ENCODE measurements around the gene HEG1.

The HEG1 gene

DNA sequence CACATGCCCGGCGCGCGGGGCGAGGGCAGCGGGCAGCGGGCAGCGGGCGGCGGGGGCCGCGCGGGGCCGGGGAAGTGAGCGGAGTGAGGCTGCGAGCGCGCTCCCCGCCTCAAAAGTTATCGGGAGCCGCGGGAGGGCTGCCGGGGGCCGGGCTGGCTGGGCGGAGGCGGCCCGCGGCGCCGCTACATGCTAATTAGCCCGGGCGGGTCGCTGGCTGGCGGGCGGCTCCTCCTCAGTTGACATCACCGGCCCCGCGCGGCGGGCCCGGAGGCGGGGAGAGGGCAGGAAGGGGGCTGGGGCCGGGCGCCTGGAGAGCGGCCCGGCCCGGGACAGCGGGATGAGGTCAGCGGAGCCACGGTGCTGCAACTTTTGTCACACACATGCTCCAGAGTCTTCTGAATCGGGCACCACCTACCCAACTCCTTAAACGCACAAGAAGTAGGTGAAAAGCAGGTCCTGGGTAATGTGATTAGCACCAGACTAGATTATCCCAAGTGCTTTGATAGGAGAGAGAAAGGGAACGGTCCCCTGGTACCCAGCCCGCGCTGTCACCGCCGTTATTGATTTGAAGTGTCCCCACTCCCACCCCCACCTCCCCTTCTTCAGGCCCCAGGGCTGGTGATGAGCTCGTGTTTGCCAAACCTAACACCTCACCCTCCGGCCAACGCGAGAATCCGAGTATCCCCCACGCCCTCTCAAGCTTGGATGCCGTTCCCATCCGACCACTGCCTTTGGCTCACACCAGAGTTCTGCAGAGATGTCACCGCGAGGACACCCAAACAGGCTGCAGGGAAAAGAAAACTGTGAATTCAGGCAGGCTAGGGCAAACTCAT lies at the start of gene HEG1:
Gene HEG1, minus strand, starts transcription at position 85 of the 833 bp plus-strand sequence. CDS start 107 bp downstream, outside the sequence.
- TF ChIP-seq CTCF (conservative IDR thresholded peaks at IDR 0.05; ENCODE audit: low read length) = no peak
- DNase-seq (ENCODE audit: low read depth) = peak; percentile 91
- peak within 1 kb of the TSS; percentile 74 for H3K4me3 ChIP-seq (ENCODE audit: low read length)

DNA sequence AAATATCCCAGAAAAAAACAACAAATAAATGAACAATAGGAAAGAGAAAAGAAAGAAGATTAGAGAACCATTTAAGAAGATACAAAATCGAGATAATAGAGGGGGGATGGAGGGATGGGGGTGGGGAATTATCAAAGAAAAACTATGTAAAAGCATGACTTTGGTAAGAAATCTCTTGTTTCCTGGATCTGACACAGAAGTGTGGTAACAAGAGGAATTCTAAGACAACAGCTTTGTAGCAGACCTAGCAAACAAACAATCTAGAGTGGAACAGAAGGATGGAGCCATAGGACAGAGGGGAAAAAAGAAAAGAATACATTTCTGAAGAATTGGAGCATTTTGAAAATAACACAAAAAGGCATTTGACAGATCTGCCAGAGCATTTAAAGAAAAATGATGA lies 49.3 kb upstream of the HEG1 start:
- DNase-seq (ENCODE audit: low read depth) = no peak
- no peak for TF ChIP-seq CTCF (conservative IDR thresholded peaks at IDR 0.05; ENCODE audit: low read length)
- no peak overlapping the region for H3K4me3 ChIP-seq (ENCODE audit: low read length)

DNA sequence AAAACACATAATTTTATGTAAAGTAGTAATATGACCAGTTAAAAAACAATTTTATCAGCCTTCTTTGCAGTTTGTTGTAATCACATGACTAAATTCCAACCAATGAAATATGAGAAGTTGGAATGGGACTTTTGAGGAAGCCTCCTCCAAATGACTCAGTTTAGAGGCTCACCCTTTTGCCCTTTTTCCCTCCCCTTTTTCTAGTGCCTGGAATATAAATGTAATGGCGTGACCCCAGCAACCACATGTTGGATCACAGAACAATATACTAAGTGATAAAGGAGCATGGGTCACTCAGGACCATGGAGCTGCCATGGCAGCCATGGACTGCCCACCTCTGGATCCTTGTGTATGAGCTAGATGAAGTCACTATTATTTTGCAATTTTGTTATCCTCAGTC lies 48.8 kb upstream of the HEG1 start:
- TF ChIP-seq CTCF (conservative IDR thresholded peaks at IDR 0.05; ENCODE audit: low read length) = no peak
- no peak for DNase-seq (ENCODE audit: low read depth)
- no peak overlapping the region for H3K4me3 ChIP-seq (ENCODE audit: low read length)

DNA sequence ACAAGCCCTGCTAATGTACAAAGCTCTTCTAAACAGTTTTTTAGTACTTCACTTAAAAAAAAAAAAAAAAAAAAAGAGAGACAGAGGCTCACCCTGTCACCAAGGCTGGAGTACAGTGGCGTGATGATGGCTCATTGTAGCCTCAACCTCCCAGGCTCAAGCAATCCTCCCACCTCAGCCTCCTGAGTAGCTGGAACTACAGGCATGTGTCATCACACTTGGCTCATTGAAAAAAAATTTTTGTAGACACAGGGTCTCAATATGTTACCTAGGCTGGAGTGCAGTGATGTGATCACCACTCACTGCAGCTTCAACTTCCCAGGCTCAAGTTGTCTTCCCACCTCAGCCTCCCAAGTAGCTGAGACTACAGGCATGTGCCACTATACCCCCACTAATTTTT lies 47.6 kb upstream of the HEG1 start:
- DNase-seq (ENCODE audit: low read depth) = no peak
- H3K4me3 ChIP-seq (ENCODE audit: low read length) = no peak overlapping the region
- no peak for TF ChIP-seq CTCF (conservative IDR thresholded peaks at IDR 0.05; ENCODE audit: low read length)

GRCh38 chr3:125102470-125102869 lies 46.7 kb upstream of the HEG1 start:
- H3K4me3 ChIP-seq (ENCODE audit: low read length) = no peak overlapping the region
- no peak for TF ChIP-seq CTCF (conservative IDR thresholded peaks at IDR 0.05; ENCODE audit: low read length)
- no peak for DNase-seq (ENCODE audit: low read depth)

DNA sequence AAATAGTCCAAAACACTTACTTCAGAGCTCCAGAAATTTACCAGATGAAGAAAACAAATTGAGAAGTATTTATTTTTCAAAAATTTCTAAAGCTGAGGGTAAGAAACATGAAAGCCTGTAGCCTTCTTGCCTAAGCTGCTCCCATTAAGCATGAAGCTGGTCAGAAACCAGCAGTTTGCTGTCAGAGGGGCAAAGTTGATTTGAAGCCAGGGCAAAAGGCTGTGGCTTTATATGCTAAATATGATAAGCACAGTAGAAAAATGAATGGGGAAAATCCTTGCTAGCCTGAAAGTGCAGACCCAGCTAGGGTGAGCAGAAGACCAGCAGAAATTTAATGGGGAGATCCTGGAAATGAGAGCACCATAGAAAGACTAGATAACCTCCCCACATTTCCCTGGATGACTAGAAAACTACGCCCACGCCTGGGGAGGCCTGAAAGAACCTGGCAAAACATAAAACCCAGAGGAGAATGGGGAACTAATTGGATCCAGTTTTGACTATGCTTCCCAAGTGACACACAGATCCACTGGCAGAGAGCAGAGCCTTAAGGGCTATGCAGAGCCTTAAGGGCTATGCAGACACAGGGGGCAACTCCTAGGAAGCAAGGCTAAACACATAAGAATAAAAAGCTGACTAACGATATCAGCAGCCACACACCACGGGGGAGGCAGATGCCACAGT lies 43.0 kb upstream of the HEG1 start:
- TF ChIP-seq CTCF (conservative IDR thresholded peaks at IDR 0.05; ENCODE audit: low read length) = no peak

DNA sequence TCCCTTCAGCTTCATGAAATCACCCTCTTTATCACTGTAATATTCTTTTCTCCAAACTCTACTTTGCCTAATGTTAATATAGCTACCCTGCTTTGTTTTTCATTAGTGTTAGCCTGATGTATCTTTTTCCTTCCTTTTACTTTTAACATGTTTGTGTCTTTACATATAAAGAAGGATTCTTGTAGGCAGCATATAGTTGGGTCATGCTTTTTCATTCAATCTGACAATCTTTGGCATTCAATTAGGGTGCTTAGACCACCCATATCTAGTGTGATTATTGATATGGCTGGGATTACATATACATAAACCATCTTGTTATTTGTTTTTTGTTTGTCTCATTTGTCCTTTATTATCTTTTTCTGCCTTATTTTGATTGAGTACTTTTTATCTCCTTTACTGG lies 34.9 kb upstream of the HEG1 start:
- no peak for DNase-seq (ENCODE audit: low read depth)
- H3K4me3 ChIP-seq (ENCODE audit: low read length) = no peak overlapping the region
- TF ChIP-seq CTCF (conservative IDR thresholded peaks at IDR 0.05; ENCODE audit: low read length) = no peak

More for the DNA sequence above, 43.0 kb upstream of the HEG1 start:
- peak; percentile 50 for DNase-seq (ENCODE audit: low read depth)
- no peak overlapping the region for H3K4me3 ChIP-seq (ENCODE audit: low read length)
